Astrocyte (in vitro differentiated cells and primary cell): ENCODE measurements around the gene PPP2R5C.

Source experiments
- CTCF ChIP-seq: IDR thresholded peaks from 2 replicates; pipeline ENCODE4 v1.5.1; 2011; ENCODE audit warnings: low read depth, mild to moderate bottlenecking, inconsistent platforms, low read length, moderate library complexity; ENCODE audit not compliant: insufficient read depth
- EZH2 ChIP-seq: IDR thresholded peaks from 2 replicates; pipeline ENCODE4 v1.6.1; 2012; ENCODE audit warnings: mild to moderate bottlenecking, low read length, inconsistent platforms; ENCODE audit not compliant: insufficient read depth

- TF ChIP-seq CTCF (no peak), EZH2 (no peak)
These were observed 158.8 kb downstream of the PPP2R5C start for GRCh38 chr14:101920271-101920670.
